Heart right ventricle (tissue), 16 donors: ENCODE measurements around the gene SLCO2B1. TPM values are rescaled to one million over a fixed set of nuclear protein-coding genes. Genes with fewer than 3 reads are reported as not detected.

Source experiments
- ATAC-seq, 8 donors: fragments of 200-7000 bp; cut with Tn5 transposase; one replicate each; pipeline ENCODE4 v1.9.1; 2020; ENCODE audit warnings: mild to moderate bottlenecking in 8 of 8, moderate library complexity in 8 of 8, moderate number of reproducible peaks in 1 of 8
- DNase-seq, 2 donors: peaks; one replicate each; pipeline ENCODE4 v3.0.0-alpha.2; 2020
- H3K27ac ChIP-seq, 10 donors: fragments of 200-600 bp; sonication (generic) in 2 of 10; one replicate each; pipeline versions ENCODE4 v1.5.0 to v1.8.0; 2020 to 2022; ENCODE audit warnings: mild to moderate bottlenecking in 3 of 10
- H3K27me3 ChIP-seq, 7 donors: fragments of 200-600 bp; one replicate each; pipeline ENCODE4 v1.8.0; 2021 to 2022; ENCODE audit warnings: mild to moderate bottlenecking in 2 of 7
- H3K36me3 ChIP-seq, 9 donors: fragments of 200-600 bp; sonication (generic) in 1 of 9; one replicate each; pipeline versions ENCODE4 v1.5.0 to v1.8.0; 2020 to 2022; ENCODE audit warnings: mild to moderate bottlenecking in 2 of 9
- H3K4me1 ChIP-seq, 9 donors: fragments of 200-600 bp; sonication (generic) in 1 of 9; one replicate each; pipeline versions ENCODE4 v1.5.0 to v1.8.0; 2020 to 2022; ENCODE audit warnings: mild to moderate bottlenecking in 4 of 9
- H3K4me3 ChIP-seq, 10 donors: fragments of 200-600 bp; sonication (generic) in 2 of 10; one replicate each; pipeline versions ENCODE4 v1.5.0 to v1.8.0; 2020 to 2022; ENCODE audit warnings: mild to moderate bottlenecking in 7 of 10, moderate library complexity in 2 of 10
- H3K9me3 ChIP-seq, 11 donors: fragments of 200-600 bp in 10 of 11; sonication (generic) in 2 of 11; one replicate each; pipeline versions ENCODE4 v1.5.0 to v1.8.0; 2013 to 2022; ENCODE audit warnings: mild to moderate bottlenecking in 2 of 11, control low read depth in 1 of 11, moderate library complexity in 1 of 11
- CTCF ChIP-seq, 9 donors: fragments of 200-600 bp; sonication (generic) in 2 of 9; IDR thresholded peaks; one replicate each; pipeline versions ENCODE4 v1.5.0 to v1.8.0; 2021 to 2022; ENCODE audit warnings: antibody characterized with exemption in 9 of 9, mild to moderate bottlenecking in 5 of 9, moderate library complexity in 1 of 9
- WGBS, 2 donors: extraction: QIAGEN DNeasy Blood & Tissue Kit; methylation state at CpG; one replicate each; pipeline ENCODE4 v1.1.7; 2013; ENCODE audit warnings: inconsistent platforms in 1 of 2; 5-methylcytosine and 5-hydroxymethylcytosine counted together
- intact Hi-C, 10 donors: fragments of 100-400 bp; cut with DNase I; formaldehyde crosslinking; loops; one replicate each; pipeline versions ENCODE4 v1.11.1 to v1.14.2; 2022
- polyA plus RNA-seq, 2 donors: library from polyadenylated mRNA; stranded (reverse); fragments of 200-250 nt; gene quantifications; one replicate each; pipeline ENCODE4 v1.2.3, GENCODE V29; 2013
- total RNA-seq, 10 donors: library from RNA; stranded (reverse); fragmentation: NEBNext Ultra II Directional in 3 of 10; extraction: Animal tissue kit (Norgen Biotek cat#: 25700) in 3 of 10; gene quantifications; one replicate each; pipeline versions ENCODE4 v1.2.1 to v1.2.4, GENCODE V29; 2021 to 2023
- donor health status: Arrhythmogenic right ventricular cardiomyopathy.
- donor health status: ischemic (EF 13 %, LVEDD 7.1; RV severe dilation, severe dysfunction).
- donor health status: healthy with polysubstance abuse.
- donor health status: DM: no; HTN: yes; CAD: no.
- donor health status: DM: no; HTN: no; CAD: no.
- donor health status: ischemic (EF 25% LVEDD 6.9; RV normal size, moderate dysfunction).
- donor health status: ischemic (EF 25% LVEDD 5.7; RV mildly dilated, moderate dysfunction).
- donor health status: healthy.
- donor health status: DM: yes; HTN: yes; CAD: no.
- donor health status: Ischemic cardiomyopathy.
- donor health status: ischemic (EF 35%, LVEDD 5.7; RV mildly dilated, moderate dysfunction).
- donor health status: nonischemic (EF 11% LVEDD 7.7; RV severe dilation, severe dysfunction).
- donor health status: DM: yes; HTN: yes; CAD: no.
- donor health status: PGD.
- donor health status: ischemic (EF 29% LVEDD 5.4; RV normal size, mild dysfunction).
- donor health status: nonischemic (EF 23%, LVEDD 6.1; RV moderate dilation, normal function).

Gene SLCO2B1
- total and polyA plus RNA-seq, 12 donors, result 5.2 to 69.0 (median 16.9) TPM

DNA sequence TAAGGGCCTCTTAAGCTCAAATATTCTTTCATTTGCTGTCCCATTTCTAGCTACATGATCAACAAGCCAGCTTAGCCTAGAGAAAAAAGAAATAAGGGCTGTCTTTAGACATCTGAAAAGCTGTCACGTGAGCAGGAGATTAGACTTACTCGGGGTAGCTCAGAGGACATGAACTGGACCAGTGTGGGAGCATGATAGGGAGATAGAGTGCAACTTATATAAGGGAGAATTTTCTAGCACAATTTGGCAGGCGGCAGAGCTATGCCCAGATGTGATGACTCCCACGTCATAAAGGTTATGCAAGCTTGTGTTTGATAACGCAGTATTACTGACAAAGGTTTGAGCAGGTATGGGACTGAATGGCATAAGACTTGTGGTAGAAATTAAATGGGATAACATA, 61.5 kb downstream of the SLCO2B1 start:
- intact Hi-C loops, result no loop called here
- DNase-seq, result no peak

DNA sequence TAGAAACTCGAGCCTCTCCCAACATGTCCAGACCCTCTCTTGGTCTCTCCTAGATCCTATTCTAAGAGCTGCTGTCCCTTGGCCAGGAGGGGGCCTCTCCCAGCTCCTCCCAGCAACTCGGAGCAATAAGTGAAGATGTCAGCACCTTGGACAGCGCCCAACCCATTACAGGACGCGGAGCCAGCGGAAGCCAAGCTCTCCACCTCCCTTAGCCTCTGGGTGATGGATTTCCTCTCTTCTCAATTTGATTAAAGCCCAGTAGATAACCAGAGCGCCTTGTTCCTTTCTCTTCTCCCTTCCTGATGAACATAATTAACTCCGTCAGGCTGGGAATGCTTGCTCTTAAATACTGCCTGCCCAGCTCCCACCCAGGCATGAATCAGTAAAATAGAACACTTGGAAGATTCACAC, 63.5 kb downstream of the SLCO2B1 start:
- Histone ChIP-seq H3K27me3 (peaks cover 0 to 28% (median 4%) of the 10 kb centered on the region in 7 donors), H3K27ac (no peak overlapping the region), H3K9me3 (no peaks in the 10 kb centered on the region), H3K4me3 (no peak overlapping the region), H3K36me3 (no peaks in the 10 kb centered on the region), H3K4me1 (peaks cover 0 to 1% (median 0%) of the 10 kb centered on the region in 9 donors)
- peak; percentile 72 to 90 for DNase-seq
- peak in 5 of 9 donors; percentile 20 to 49 (median 35) for TF ChIP-seq CTCF (IDR thresholded peaks at IDR 0.05)
- peak; percentile 55 to 83 (median 78) for ATAC-seq
- intact Hi-C loops, result no loop called here
- WGBS, 2 donors, result 2 to 3% methylated on average over 8 of the region's 8 CpGs

More for the DNA sequence above, 61.5 kb downstream of the SLCO2B1 start:
- ATAC-seq, result no peak
- 71 to 75% methylated on average over 5 of the region's 5 CpGs for WGBS, 2 donors
- H3K4me3 ChIP-seq, result no peak overlapping the region
- no peak for TF ChIP-seq CTCF (IDR thresholded peaks at IDR 0.05)
- no peaks in the 10 kb centered on the region for H3K9me3 ChIP-seq
- H3K27ac ChIP-seq, result no peak overlapping the region
- H3K4me1 ChIP-seq, result peaks cover 0 to 6% (median 0%) of the 10 kb centered on the region in 9 donors
- H3K27me3 ChIP-seq, result peaks cover 0 to 19% (median 4%) of the 10 kb centered on the region in 7 donors
- H3K36me3 ChIP-seq, result no peaks in the 10 kb centered on the region

DNA sequence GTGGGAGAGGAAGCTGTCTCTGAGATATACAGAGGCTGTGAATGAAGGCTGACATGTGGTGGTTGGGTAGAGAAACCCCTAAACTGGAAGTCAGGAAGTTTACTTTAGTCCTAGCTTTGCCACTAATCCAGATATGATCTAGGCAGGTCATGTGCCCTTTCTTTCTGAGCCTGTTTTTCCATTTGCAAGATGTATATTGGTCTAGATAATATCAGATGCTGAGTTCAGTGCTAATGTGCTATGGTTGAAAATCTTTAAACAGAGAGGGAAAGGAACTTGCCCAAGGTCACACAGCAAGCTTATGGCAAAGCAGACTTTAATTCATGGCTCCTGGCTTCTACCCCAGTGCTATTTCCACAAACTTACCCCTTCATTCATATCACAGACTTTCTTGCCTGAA, 63.9 kb downstream of the SLCO2B1 start:
- DNase-seq (no peak), ATAC-seq (no peak)
- H3K27me3 ChIP-seq, result peaks cover 0 to 25% (median 4%) of the 10 kb centered on the region in 7 donors
- no peaks in the 10 kb centered on the region for H3K36me3 ChIP-seq
- no peak overlapping the region for H3K27ac ChIP-seq
- TF ChIP-seq CTCF (IDR thresholded peaks at IDR 0.05), result no peak
- no peaks in the 10 kb centered on the region for H3K9me3 ChIP-seq
- intact Hi-C loops, result no loop called here
- no peaks in the 10 kb centered on the region for H3K4me1 ChIP-seq
- H3K4me3 ChIP-seq, result no peak overlapping the region

DNA sequence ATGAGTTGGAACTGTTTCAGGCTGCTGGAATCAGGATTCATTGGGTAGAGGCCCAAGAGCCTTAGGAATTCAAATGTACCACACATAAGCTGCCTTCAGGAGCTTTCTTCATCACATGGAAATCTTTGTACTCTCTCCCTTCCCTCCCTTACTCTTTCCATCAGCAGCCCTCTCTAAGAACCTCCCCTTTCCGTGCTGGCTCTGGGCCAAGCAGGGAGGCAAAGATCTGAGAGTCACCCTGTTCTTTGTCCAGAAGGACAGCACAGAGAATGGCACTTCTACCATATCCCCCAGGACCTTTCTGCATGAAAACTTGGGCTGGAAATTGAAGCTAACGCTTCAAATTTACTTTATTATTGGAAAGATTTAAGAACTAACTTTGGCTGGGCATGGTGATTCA, 69.0 kb downstream of the SLCO2B1 start:
- DNase-seq, result no peak
- intact Hi-C loops, result no loop called here
- 51 to 53% methylated on average over 2 of the region's 2 CpGs for WGBS, 2 donors

More for the DNA sequence above, 69.0 kb downstream of the SLCO2B1 start:
- H3K27me3 ChIP-seq, result peaks cover 0 to 16% (median 4%) of the 10 kb centered on the region in 7 donors
- H3K27ac ChIP-seq, result no peak overlapping the region
- H3K4me3 ChIP-seq, result no peak overlapping the region
- no peak for ATAC-seq
- no peak for TF ChIP-seq CTCF (IDR thresholded peaks at IDR 0.05)
- H3K9me3 ChIP-seq, result no peaks in the 10 kb centered on the region
- H3K36me3 ChIP-seq, result no peaks in the 10 kb centered on the region
- H3K4me1 ChIP-seq, result no peaks in the 10 kb centered on the region
